Smooth muscle cell (in vitro differentiated cells): ENCODE results near the gene DISP2. TPM values are rescaled to one million over a fixed set of nuclear protein-coding genes. Genes with fewer than 3 reads are reported as not detected.

Experiments used
- DNase-seq: peaks from one replicate; lab custom pipeline; 2025; ENCODE audit not compliant: unreplicated experiment; lab: John Stamatoyannopoulos, UW
- H2AFZ ChIP-seq: fragments of 200-600 bp; sonication (generic); 2 replicates; pipeline ENCODE4 v1.6.0; 2016; ENCODE audit warnings: antibody characterized with exemption, low read depth, mild to moderate bottlenecking
- H3F3A ChIP-seq: fragments of 200-600 bp; sonication (generic); 2 replicates; pipeline ENCODE4 v1.6.0; 2017; ENCODE audit warnings: antibody characterized with exemption, low read depth
- H3K27ac ChIP-seq: fragments of 200-600 bp; sonication (generic); 2 replicates; pipeline ENCODE4 v1.5.1; 2016; ENCODE audit warnings: low read depth, mild to moderate bottlenecking
- H3K27me3 ChIP-seq: fragments of 200-600 bp; sonication (generic); 2 replicates; pipeline ENCODE4 v1.6.1; 2016; ENCODE audit warnings: low read depth, mild to moderate bottlenecking
- H3K36me3 ChIP-seq: fragments of 200-600 bp; sonication (generic); 2 replicates; pipeline ENCODE4 v1.5.1; 2016; ENCODE audit warnings: low read depth
- H3K4me1 ChIP-seq: fragments of 200-600 bp; sonication (generic); 2 replicates; pipeline ENCODE4 v1.5.1; 2016; ENCODE audit warnings: low read depth
- H3K4me2 ChIP-seq: fragments of 200-600 bp; sonication (generic); 2 replicates; pipeline ENCODE4 v1.6.0; 2016; ENCODE audit warnings: mild to moderate bottlenecking
- H3K4me3 ChIP-seq: fragments of 200-600 bp; sonication (generic); 2 replicates; pipeline ENCODE4 v1.5.1; 2016; ENCODE audit warnings: mild to moderate bottlenecking
- H3K79me2 ChIP-seq: fragments of 200-600 bp; sonication (generic); 2 replicates; pipeline ENCODE4 v1.6.0; 2016; ENCODE audit warnings: low read depth, mild to moderate bottlenecking
- H3K9ac ChIP-seq: fragments of 200-600 bp; sonication (generic); 2 replicates; pipeline ENCODE4 v1.6.0; 2016; ENCODE audit warnings: low read depth
- H3K9me3 ChIP-seq: fragments of 200-600 bp; sonication (generic); replicated peaks from 2 replicates; pipeline ENCODE4 v1.5.1; 2016; ENCODE audit warnings: low read depth
- H4K20me1 ChIP-seq: fragments of 200-600 bp; sonication (generic); 2 replicates; pipeline ENCODE4 v1.6.0; 2016; ENCODE audit warnings: low read depth
- WGBS: methylation state at CpG from one replicate; pipeline ENCODE4 v1.1.7; 2016; ENCODE audit warnings: low lambda C conversion rate; 5-methylcytosine and 5-hydroxymethylcytosine counted together
- polyA plus RNA-seq: library from polyadenylated mRNA; unstranded; fragments of >200 nt; fragmentation: Nextera tagmentation; extraction: Ambion mirVana; gene quantifications from 2 replicates; pipeline ENCODE4 v1.2.1, GENCODE V29; 2016
- total RNA-seq: library from RNA; depleted of rRNA; stranded (reverse); fragments of >200 nt; gene quantifications from 2 replicates; pipeline ENCODE4 v1.2.3, GENCODE V29; 2014
- TF ChIP-seq, protein P1 (sequence below): fragments of 200-600 bp; sonication (generic); IDR thresholded peaks from 2 replicates; pipeline ENCODE4 v1.5.1; 2017; ENCODE audit warnings: borderline replicate concordance, mild to moderate bottlenecking, antibody characterized with exemption; ENCODE audit not compliant: insufficient read depth, poor library complexity, severe bottlenecking

The DISP2 gene
- total and polyA plus RNA-seq, 2 experiments from 2014 or later, result 0.46 to 0.58 TPM

- H3K27me3 ChIP-seq, result peaks cover 57% of the 10 kb centered on the region
- no peaks in the 10 kb centered on the region for H4K20me1 ChIP-seq
- H3K4me1 ChIP-seq, result peaks cover 17% of the 10 kb centered on the region
- H3K27ac ChIP-seq, result no peak overlapping the region
- H2AFZ ChIP-seq, result no peak overlapping the region
- TF ChIP-seq, protein P1, sequence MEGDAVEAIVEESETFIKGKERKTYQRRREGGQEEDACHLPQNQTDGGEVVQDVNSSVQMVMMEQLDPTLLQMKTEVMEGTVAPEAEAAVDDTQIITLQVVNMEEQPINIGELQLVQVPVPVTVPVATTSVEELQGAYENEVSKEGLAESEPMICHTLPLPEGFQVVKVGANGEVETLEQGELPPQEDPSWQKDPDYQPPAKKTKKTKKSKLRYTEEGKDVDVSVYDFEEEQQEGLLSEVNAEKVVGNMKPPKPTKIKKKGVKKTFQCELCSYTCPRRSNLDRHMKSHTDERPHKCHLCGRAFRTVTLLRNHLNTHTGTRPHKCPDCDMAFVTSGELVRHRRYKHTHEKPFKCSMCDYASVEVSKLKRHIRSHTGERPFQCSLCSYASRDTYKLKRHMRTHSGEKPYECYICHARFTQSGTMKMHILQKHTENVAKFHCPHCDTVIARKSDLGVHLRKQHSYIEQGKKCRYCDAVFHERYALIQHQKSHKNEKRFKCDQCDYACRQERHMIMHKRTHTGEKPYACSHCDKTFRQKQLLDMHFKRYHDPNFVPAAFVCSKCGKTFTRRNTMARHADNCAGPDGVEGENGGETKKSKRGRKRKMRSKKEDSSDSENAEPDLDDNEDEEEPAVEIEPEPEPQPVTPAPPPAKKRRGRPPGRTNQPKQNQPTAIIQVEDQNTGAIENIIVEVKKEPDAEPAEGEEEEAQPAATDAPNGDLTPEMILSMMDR, result peak; percentile 69
- peak; percentile 13 for DNase-seq
- H3F3A ChIP-seq, result peaks cover 7% of the 10 kb centered on the region
- H3K79me2 ChIP-seq, result no peaks in the 10 kb centered on the region
- H3K36me3 ChIP-seq, result no peaks in the 10 kb centered on the region
- H3K4me2 ChIP-seq, result no peak overlapping the region
- no peak overlapping the region for H3K9ac ChIP-seq
- 32% methylated on average over 4 of the region's 4 CpGs for WGBS
- H3K4me3 ChIP-seq, result no peak overlapping the region
- no peaks in the 10 kb centered on the region for H3K9me3 ChIP-seq
These were observed 47.7 kb upstream of the DISP2 start for GRCh38 chr15:40310001-40310959.

- H3F3A ChIP-seq, result peaks cover 7% of the 10 kb centered on the region
- no peak overlapping the region for H2AFZ ChIP-seq
- H3K27ac ChIP-seq, result no peak overlapping the region
- H3K36me3 ChIP-seq, result no peaks in the 10 kb centered on the region
- no peaks in the 10 kb centered on the region for H3K9me3 ChIP-seq
- no peak overlapping the region for H3K4me2 ChIP-seq
- no peak for DNase-seq
- no peaks in the 10 kb centered on the region for H3K79me2 ChIP-seq
- TF ChIP-seq, protein P1, result no peak
- H3K4me1 ChIP-seq, result peaks cover 17% of the 10 kb centered on the region
- no peak overlapping the region for H3K4me3 ChIP-seq
- no peak overlapping the region for H3K9ac ChIP-seq
- 62% methylated on average over 3 of the region's 3 CpGs for WGBS
- H3K27me3 ChIP-seq, result peaks cover 59% of the 10 kb centered on the region
- no peaks in the 10 kb centered on the region for H4K20me1 ChIP-seq
These were observed 47.0 kb upstream of the DISP2 start for GRCh38 chr15:40310993-40311392.

DNA sequence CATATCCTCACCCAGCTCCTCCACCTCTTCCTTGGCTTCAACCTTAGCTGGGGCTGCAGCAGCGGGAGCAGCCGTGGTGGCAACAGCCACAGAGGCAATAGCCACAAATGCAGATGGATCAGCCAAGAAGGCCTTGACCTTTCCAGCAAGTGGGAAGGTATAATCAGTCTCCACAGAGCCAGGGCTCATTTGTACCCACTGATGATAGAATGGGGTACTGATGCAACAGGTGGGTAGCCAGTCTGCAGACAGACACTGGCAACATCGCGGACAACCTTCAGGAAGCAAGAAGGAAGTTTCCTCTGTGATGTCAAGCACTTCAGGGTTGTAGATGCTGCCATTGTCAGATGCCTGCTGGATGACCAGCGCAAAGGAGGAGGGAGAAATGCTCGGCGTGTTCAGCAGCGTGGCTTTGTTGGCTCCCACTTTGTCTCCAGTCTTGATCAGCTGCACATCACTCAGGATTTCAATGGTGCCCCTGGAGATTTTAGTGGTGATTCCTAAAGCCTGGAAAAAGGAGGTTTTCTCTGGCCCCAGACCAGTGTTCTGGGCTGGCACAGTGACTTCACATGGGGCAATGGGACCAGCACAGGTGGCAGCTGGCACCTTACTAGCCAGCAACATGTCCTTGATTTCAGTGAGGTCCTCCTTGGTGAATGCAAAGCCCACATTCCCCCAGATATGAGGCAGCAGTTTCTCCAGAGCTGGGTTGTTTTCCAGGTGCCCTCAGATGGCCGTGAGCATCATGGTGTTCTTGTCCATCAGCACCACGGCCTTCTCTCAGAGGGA, 45.5 kb upstream of the DISP2 start:
- Histone ChIP-seq H3K4me3 (no peak overlapping the region), H3K4me1 (peaks cover 9% of the 10 kb centered on the region), H3K9ac (no peak overlapping the region), H3K27ac (no peak overlapping the region), H3K79me2 (no peaks in the 10 kb centered on the region), H2AFZ (no peak overlapping the region), H3K4me2 (no peak overlapping the region), H3K36me3 (no peaks in the 10 kb centered on the region), H4K20me1 (no peaks in the 10 kb centered on the region), H3F3A (peaks cover 7% of the 10 kb centered on the region), H3K9me3 (no peaks in the 10 kb centered on the region), H3K27me3 (peaks cover 67% of the 10 kb centered on the region)
- DNase-seq, result no peak
- 92% methylated on average over 10 of the region's 10 CpGs for WGBS
- TF ChIP-seq, protein P1, result no peak
